Activated naive CD4-positive, alpha-beta T cell treated with anti-CD3 and anti-CD28 coated beads for 36 hours (primary cell): ENCODE results near the gene NEU2. TPM values are rescaled to one million over a fixed set of nuclear protein-coding genes. Genes with fewer than 3 reads are reported as not detected.

Experiments used
- CTCF ChIA-PET: fragments of 350-600 bp; sonication (Branson Sonifier 250); formaldehyde crosslinking; loops from one replicate; lab custom pipeline; 2021; ENCODE audit warnings: antibody characterized with exemption; lab: Charles Lee
- DNase-seq: peaks from one replicate; pipeline ENCODE4 v3.0.0-alpha.2; 2020
- H3K27ac Mint-ChIP-seq: one replicate; pipeline ENCODE4 v1.8.0; 2021; ENCODE audit warnings: mild to moderate bottlenecking, mixed read lengths
- H3K27me3 Mint-ChIP-seq: one replicate; pipeline ENCODE4 v1.8.0; 2021; ENCODE audit warnings: low read depth, mixed read lengths
- H3K36me3 Mint-ChIP-seq: one replicate; pipeline ENCODE4 v1.8.0; 2021; ENCODE audit warnings: low read depth, mixed read lengths
- H3K4me1 Mint-ChIP-seq: one replicate; pipeline ENCODE4 v1.8.0; 2021; ENCODE audit warnings: low read depth, mixed read lengths
- H3K4me3 Mint-ChIP-seq: one replicate; pipeline ENCODE4 v1.8.0; 2021; ENCODE audit warnings: mild to moderate bottlenecking, moderate library complexity, mixed read lengths
- H3K9me3 Mint-ChIP-seq: one replicate; pipeline ENCODE4 v1.8.0; 2021; ENCODE audit warnings: mixed read lengths
- intact Hi-C: fragments of 100-400 bp; cut with micrococcal nuclease; formaldehyde crosslinking; loops from one replicate; pipeline ENCODE4 v1.15.1; 2023
- total RNA-seq, 2 experiments: library from RNA; stranded (reverse); gene quantifications; one replicate each; pipeline ENCODE4 v1.2.3, GENCODE V29; 2021

The NEU2 gene
- not detected for total RNA-seq

GRCh38 chr2:233032551-233033320 lies at the start of gene NEU2:
TSS of gene NEU2 (plus strand) at chr2:233032672. CDS start at chr2:233032672, 0 bp downstream.
- no peak within 1 kb of the TSS for H3K27ac Mint-ChIP-seq
- DNase-seq = no peak
- no peak within 1 kb of the TSS for H3K4me3 Mint-ChIP-seq
- CTCF ChIA-PET = interaction anchor here (1.4 kb wide), 1 partner anchor 21 kb away, joined by 3 read pairs; no protein-coding TSS in a partner anchor
- intact Hi-C loops = no loop called here
- H3K36me3 Mint-ChIP-seq = no peaks in the 10 kb centered on the region
- no peaks in the 10 kb centered on the region for H3K9me3 Mint-ChIP-seq
- no peaks in the 10 kb centered on the region for H3K27me3 Mint-ChIP-seq
- no peaks in the 10 kb centered on the region for H3K4me1 Mint-ChIP-seq

- H3K27ac Mint-ChIP-seq = no peak overlapping the region
- no peaks in the 10 kb centered on the region for H3K27me3 Mint-ChIP-seq
- DNase-seq = no peak
- H3K9me3 Mint-ChIP-seq = peaks cover 4% of the 10 kb centered on the region
- H3K36me3 Mint-ChIP-seq = no peaks in the 10 kb centered on the region
- CTCF ChIA-PET = interaction anchor here (0.9 kb wide), 1 partner anchor 78 kb away, joined by 3 read pairs; no protein-coding TSS in a partner anchor
- intact Hi-C loops = no loop called here
- H3K4me1 Mint-ChIP-seq = no peaks in the 10 kb centered on the region
- no peak overlapping the region for H3K4me3 Mint-ChIP-seq
Observed at GRCh38 chr2:232982926-232983668, 49.4 kb upstream of the NEU2 start.

GRCh38 chr2:232983669-232984140 lies 48.8 kb upstream of the NEU2 start:
- DNase-seq = no peak
- intact Hi-C loops = no loop called here
- Mint-ChIP-seq H3K27me3 (no peaks in the 10 kb centered on the region), H3K4me3 (no peak overlapping the region), H3K9me3 (peaks cover 4% of the 10 kb centered on the region), H3K27ac (no peak overlapping the region), H3K36me3 (no peaks in the 10 kb centered on the region), H3K4me1 (no peaks in the 10 kb centered on the region)
- CTCF ChIA-PET = interaction anchor here (0.6 kb wide), 1 partner anchor 20 kb away, joined by 6 read pairs; no protein-coding TSS in a partner anchor

GRCh38 chr2:232984451-232985207 lies 47.8 kb upstream of the NEU2 start:
- H3K4me3 Mint-ChIP-seq = no peak overlapping the region
- DNase-seq = no peak
- peaks cover 4% of the 10 kb centered on the region for H3K9me3 Mint-ChIP-seq
- CTCF ChIA-PET = no interaction called here
- H3K27ac Mint-ChIP-seq = no peak overlapping the region
- intact Hi-C loops = no loop called here
- H3K4me1 Mint-ChIP-seq = no peaks in the 10 kb centered on the region
- no peaks in the 10 kb centered on the region for H3K27me3 Mint-ChIP-seq
- no peaks in the 10 kb centered on the region for H3K36me3 Mint-ChIP-seq

- Mint-ChIP-seq H3K36me3 (no peaks in the 10 kb centered on the region), H3K9me3 (peaks cover 4% of the 10 kb centered on the region), H3K27ac (no peak overlapping the region), H3K4me3 (no peak overlapping the region), H3K4me1 (no peaks in the 10 kb centered on the region), H3K27me3 (no peaks in the 10 kb centered on the region)
- CTCF ChIA-PET = interaction anchor here (0.6 kb wide), 1 partner anchor 373 kb away, joined by 3 read pairs; no protein-coding TSS in a partner anchor
- no peak for DNase-seq
- intact Hi-C loops = no loop called here
Observed at GRCh38 chr2:232986155-232986554, 46.3 kb upstream of the NEU2 start.

GRCh38 chr2:232993231-232993821 lies 39.1 kb upstream of the NEU2 start:
- Mint-ChIP-seq H3K4me3 (no peak overlapping the region), H3K27me3 (no peaks in the 10 kb centered on the region), H3K27ac (no peak overlapping the region), H3K4me1 (no peaks in the 10 kb centered on the region), H3K9me3 (no peaks in the 10 kb centered on the region), H3K36me3 (no peaks in the 10 kb centered on the region)
- intact Hi-C loops = no loop called here
- DNase-seq = no peak
- CTCF ChIA-PET = no interaction called here

- H3K27ac Mint-ChIP-seq = no peak overlapping the region
- no peak for DNase-seq
- CTCF ChIA-PET = no interaction called here
- H3K36me3 Mint-ChIP-seq = no peaks in the 10 kb centered on the region
- no peaks in the 10 kb centered on the region for H3K9me3 Mint-ChIP-seq
- H3K4me1 Mint-ChIP-seq = no peaks in the 10 kb centered on the region
- intact Hi-C loops = no loop called here
- H3K4me3 Mint-ChIP-seq = no peak overlapping the region
- no peaks in the 10 kb centered on the region for H3K27me3 Mint-ChIP-seq
Observed at GRCh38 chr2:232994446-232994845, 38.0 kb upstream of the NEU2 start.

GRCh38 chr2:232997749-232998665 lies 34.5 kb upstream of the NEU2 start:
- intact Hi-C loops = no loop called here
- Mint-ChIP-seq H3K4me3 (no peak overlapping the region), H3K27me3 (no peaks in the 10 kb centered on the region), H3K9me3 (no peaks in the 10 kb centered on the region), H3K27ac (no peak overlapping the region), H3K4me1 (no peaks in the 10 kb centered on the region), H3K36me3 (no peaks in the 10 kb centered on the region)
- no peak for DNase-seq
- CTCF ChIA-PET = interaction anchor here (0.6 kb wide), 1 partner anchor 59 kb away, joined by 3 read pairs; no protein-coding TSS in a partner anchor

- Mint-ChIP-seq H3K4me1 (no peaks in the 10 kb centered on the region), H3K9me3 (no peaks in the 10 kb centered on the region), H3K27ac (no peak overlapping the region), H3K36me3 (no peaks in the 10 kb centered on the region), H3K27me3 (no peaks in the 10 kb centered on the region), H3K4me3 (no peak overlapping the region)
- CTCF ChIA-PET = no interaction called here
- intact Hi-C loops = no loop called here
- no peak for DNase-seq
Observed at GRCh38 chr2:232998666-232998985, 33.8 kb upstream of the NEU2 start.

- H3K9me3 Mint-ChIP-seq = no peaks in the 10 kb centered on the region
- intact Hi-C loops = no loop called here
- no peak overlapping the region for H3K27ac Mint-ChIP-seq
- no peaks in the 10 kb centered on the region for H3K36me3 Mint-ChIP-seq
- no peaks in the 10 kb centered on the region for H3K4me1 Mint-ChIP-seq
- H3K27me3 Mint-ChIP-seq = no peaks in the 10 kb centered on the region
- CTCF ChIA-PET = no interaction called here
- no peak overlapping the region for H3K4me3 Mint-ChIP-seq
- no peak for DNase-seq
Observed at GRCh38 chr2:232999354-232999753, 33.1 kb upstream of the NEU2 start.
